Skeletal muscle cell (primary cell): Measurements from ENCODE around the gene KRT35.

ENCODE experiments used
- DNase-seq: peaks from one replicate; pipeline ENCODE4 v3.0.0-alpha.2; 2010; ENCODE audit warnings: low read depth
- H3K4me3 ChIP-seq: 2 replicates; pipeline ENCODE4 v1.5.1; 2011; ENCODE audit warnings: low read depth, mild to moderate bottlenecking, control low read depth, low read length, moderate library complexity

The KRT35 gene

GRCh38 chr17:41513168-41513547 is 32.2 kb upstream of the KRT35 start:
- no peak for DNase-seq
- H3K4me3 ChIP-seq, result no peak overlapping the region

- DNase-seq, result no peak
- no peak overlapping the region for H3K4me3 ChIP-seq
Observed at GRCh38 chr17:41512546-41513167, 31.7 kb upstream of the KRT35 start.

- DNase-seq, result no peak
Observed at GRCh38 chr17:41511716-41512115, 30.8 kb upstream of the KRT35 start.

GRCh38 chr17:41511116-41511515 is 30.2 kb upstream of the KRT35 start:
- no peak for DNase-seq
- no peak overlapping the region for H3K4me3 ChIP-seq

More at GRCh38 chr17:41511716-41512115, 30.8 kb upstream of the KRT35 start:
- no peak overlapping the region for H3K4me3 ChIP-seq

GRCh38 chr17:41510251-41511065 is 29.5 kb upstream of the KRT35 start:
- DNase-seq, result no peak
- H3K4me3 ChIP-seq, result no peak overlapping the region

- H3K4me3 ChIP-seq, result no peak overlapping the region
- no peak for DNase-seq
Observed at GRCh38 chr17:41507315-41507880, 26.4 kb upstream of the KRT35 start.

GRCh38 chr17:41505809-41506767 is 25.1 kb upstream of the KRT35 start:
- no peak for DNase-seq
- no peak overlapping the region for H3K4me3 ChIP-seq

GRCh38 chr17:41505007-41505808 is 24.3 kb upstream of the KRT35 start, which contains the start of gene KRT13:
Gene KRT13, minus strand, starts transcription at chr17:41505612. Its CDS starts 62 bp downstream, at chr17:41505550.
- DNase-seq, result no peak
- no peak within 1 kb of the TSS for H3K4me3 ChIP-seq

GRCh38 chr17:41504246-41504977 is 23.5 kb upstream of the KRT35 start:
- H3K4me3 ChIP-seq, result no peak overlapping the region
- DNase-seq, result no peak

GRCh38 chr17:41503202-41503601 is 22.3 kb upstream of the KRT35 start:
- no peak for DNase-seq
- H3K4me3 ChIP-seq, result no peak overlapping the region

- H3K4me3 ChIP-seq, result no peak overlapping the region
- DNase-seq, result no peak
Observed at GRCh38 chr17:41500131-41500911, 19.4 kb upstream of the KRT35 start.

- DNase-seq, result no peak
- no peak overlapping the region for H3K4me3 ChIP-seq
Observed at GRCh38 chr17:41499714-41500113, 18.8 kb upstream of the KRT35 start.

GRCh38 chr17:41498276-41498675 is 17.3 kb upstream of the KRT35 start:
- no peak for DNase-seq
- no peak overlapping the region for H3K4me3 ChIP-seq

GRCh38 chr17:41496803-41497484 is 16.0 kb upstream of the KRT35 start:
- H3K4me3 ChIP-seq, result no peak overlapping the region
- peak; percentile 45 for DNase-seq

- DNase-seq, result no peak
- no peak overlapping the region for H3K4me3 ChIP-seq
Observed at GRCh38 chr17:41494524-41494923, 13.6 kb upstream of the KRT35 start.

GRCh38 chr17:41492771-41493170 is 11.8 kb upstream of the KRT35 start:
- no peak for DNase-seq
- H3K4me3 ChIP-seq, result no peak overlapping the region

GRCh38 chr17:41492351-41492750 is 11.4 kb upstream of the KRT35 start:
- DNase-seq, result peak; percentile 23
- H3K4me3 ChIP-seq, result no peak overlapping the region
